Measurements from ENCODE around the gene CDC25B. TPM values are rescaled to one million over a fixed set of nuclear protein-coding genes. Genes with fewer than 3 reads are reported as not detected.
"Not testable (repeated sequence)": the region's sequence is repeated elsewhere in the genome, so short reads cannot be mapped to it uniquely, and the experiment has no call there.

Gene CDC25B
- total RNA-seq, 1 experiment from 2014 or later = 74.6 TPM

GRCh38 chr20:3785240-3786125 is 10.6 kb upstream of the CDC25B start:
- H3K36me3 ChIP-seq = peaks cover 40% of the 10 kb centered on the region
- H3K27me3 ChIP-seq (replicated peaks) = no peaks in the 10 kb centered on the region
- DNase-seq (ENCODE audit: low read depth in 1 of 2, low spot score in 2 of 2) = no peak
- no peaks in the 10 kb centered on the region; the same call in 1 of the 2 replicates for H3K9me3 ChIP-seq (replicated peaks)
- peaks cover 31% of the 10 kb centered on the region for H3K4me1 ChIP-seq (replicated peaks)
- peak overlapping the region; percentile 63 for H3K27ac ChIP-seq
- peak overlapping the region; percentile 57 for H3K4me3 ChIP-seq

- Histone ChIP-seq H3K4me3 (peak overlapping the region; percentile 57), H3K36me3 (peaks cover 40% of the 10 kb centered on the region), H3K9me3 (replicated peaks) (no peaks in the 10 kb centered on the region; the same call in 1 of the 2 replicates), H3K4me1 (replicated peaks) (peaks cover 26% of the 10 kb centered on the region), H3K27ac (peak overlapping the region; percentile 63), H3K27me3 (replicated peaks) (no peaks in the 10 kb centered on the region)
- peak; percentile 55 to 63 for DNase-seq (ENCODE audit: low read depth in 1 of 2, low spot score in 2 of 2)
These were observed 10.0 kb upstream of the CDC25B start for GRCh38 chr20:3786126-3786484.

- Histone ChIP-seq H3K27me3 (replicated peaks) (no peaks in the 10 kb centered on the region), H3K4me3 (peak within 1 kb of the TSS; percentile 57), H3K36me3 (peaks cover 37% of the 10 kb centered on the region), H3K9me3 (replicated peaks) (no peaks in the 10 kb centered on the region; the same call in 1 of the 2 replicates), H3K4me1 (replicated peaks) (peaks cover 25% of the 10 kb centered on the region), H3K27ac (peak within 1 kb of the TSS; percentile 63)
- DNase-seq (ENCODE audit: low read depth in 1 of 2, low spot score in 2 of 2) = peak; percentile 64 to 87
These were observed 9.3 kb upstream of the CDC25B start, which contains the start of gene CENPB for GRCh38 chr20:3786665-3787323. CENPB (minus strand) TSS chr20:3786740; CDS start chr20:3786483, 257 bp downstream.

GRCh38 chr20:3787324-3788014 is 8.6 kb upstream of the CDC25B start:
- Histone ChIP-seq H3K4me1 (replicated peaks) (peaks cover 25% of the 10 kb centered on the region), H3K4me3 (peak overlapping the region; percentile 57), H3K27ac (no peak overlapping the region), H3K9me3 (replicated peaks) (no peaks in the 10 kb centered on the region; the same call in 1 of the 2 replicates), H3K27me3 (replicated peaks) (no peaks in the 10 kb centered on the region), H3K36me3 (peaks cover 32% of the 10 kb centered on the region)
- no peak for DNase-seq (ENCODE audit: low read depth in 1 of 2, low spot score in 2 of 2)

GRCh38 chr20:3788685-3789155 is 7.4 kb upstream of the CDC25B start:
- Histone ChIP-seq H3K27ac (no peak overlapping the region), H3K4me3 (no peak overlapping the region), H3K27me3 (replicated peaks) (no peaks in the 10 kb centered on the region), H3K4me1 (replicated peaks) (peaks cover 25% of the 10 kb centered on the region), H3K9me3 (replicated peaks) (no peaks in the 10 kb centered on the region; the same call in 1 of the 2 replicates), H3K36me3 (peaks cover 21% of the 10 kb centered on the region)
- DNase-seq (ENCODE audit: low read depth in 1 of 2, low spot score in 2 of 2) = no peak

GRCh38 chr20:3789201-3789600 is 6.9 kb upstream of the CDC25B start:
- H3K27ac ChIP-seq; H3K9me3 ChIP-seq (replicated peaks); H3K27me3 ChIP-seq (replicated peaks); DNase-seq (ENCODE audit: low read depth in 1 of 2, low spot score in 2 of 2); H3K4me3 ChIP-seq: not testable (repeated sequence)
- Histone ChIP-seq H3K4me1 (replicated peaks) (peaks cover 25% of the 10 kb centered on the region), H3K36me3 (peaks cover 20% of the 10 kb centered on the region)

GRCh38 chr20:3794168-3794567 is 1.9 kb upstream of the CDC25B start:
- H3K27ac ChIP-seq; DNase-seq (ENCODE audit: low read depth in 1 of 2, low spot score in 2 of 2); H3K9me3 ChIP-seq (replicated peaks); H3K4me3 ChIP-seq; H3K27me3 ChIP-seq (replicated peaks): not testable (repeated sequence)
- peaks cover 29% of the 10 kb centered on the region for H3K36me3 ChIP-seq
- peaks cover 36% of the 10 kb centered on the region for H3K4me1 ChIP-seq (replicated peaks)

- Histone ChIP-seq H3K4me3 (peak overlapping the region; percentile 56), H3K27ac (peak overlapping the region; percentile 97; the same call in 1 of the 2 replicates), H3K27me3 (replicated peaks) (no peaks in the 10 kb centered on the region), H3K36me3 (peaks cover 36% of the 10 kb centered on the region), H3K9me3 (replicated peaks) (no peaks in the 10 kb centered on the region), H3K4me1 (replicated peaks) (peaks cover 37% of the 10 kb centered on the region)
- DNase-seq (ENCODE audit: low read depth in 1 of 2, low spot score in 2 of 2) = peak in 1 of 2 experiments; percentile 40
These were observed 1.2 kb upstream of the CDC25B start for GRCh38 chr20:3794701-3795420.

- peaks cover 54% of the 10 kb centered on the region for H3K36me3 ChIP-seq
- H3K4me1 ChIP-seq (replicated peaks) = peaks cover 37% of the 10 kb centered on the region
- H3K27ac ChIP-seq = peak overlapping the region; percentile 76
- H3K27me3 ChIP-seq (replicated peaks) = no peaks in the 10 kb centered on the region
- DNase-seq (ENCODE audit: low read depth in 1 of 2, low spot score in 2 of 2) = peak in 1 of 2 experiments; percentile 43
- peak overlapping the region; percentile 56 for H3K4me3 ChIP-seq
- no peaks in the 10 kb centered on the region for H3K9me3 ChIP-seq (replicated peaks)
These were observed 541 bp downstream of the CDC25B start for GRCh38 chr20:3796477-3797225.

GRCh38 chr20:3797226-3797545 is 1.1 kb downstream of the CDC25B start:
- H3K36me3 ChIP-seq = peaks cover 59% of the 10 kb centered on the region
- H3K9me3 ChIP-seq (replicated peaks) = no peaks in the 10 kb centered on the region
- peaks cover 37% of the 10 kb centered on the region for H3K4me1 ChIP-seq (replicated peaks)
- H3K27ac ChIP-seq = peak overlapping the region; percentile 76
- peak overlapping the region; percentile 56 for H3K4me3 ChIP-seq
- H3K27me3 ChIP-seq (replicated peaks) = no peaks in the 10 kb centered on the region
- no peak for DNase-seq (ENCODE audit: low read depth in 1 of 2, low spot score in 2 of 2)

GRCh38 chr20:3797592-3798372 is 1.7 kb downstream of the CDC25B start:
- Histone ChIP-seq H3K4me3 (peak overlapping the region; percentile 56), H3K36me3 (peaks cover 65% of the 10 kb centered on the region), H3K27ac (peak overlapping the region; percentile 76), H3K4me1 (replicated peaks) (peaks cover 37% of the 10 kb centered on the region), H3K27me3 (replicated peaks) (no peaks in the 10 kb centered on the region), H3K9me3 (replicated peaks) (no peaks in the 10 kb centered on the region)
- DNase-seq (ENCODE audit: low read depth in 1 of 2, low spot score in 2 of 2) = peak in 1 of 2 experiments; percentile 62

GRCh38 chr20:3798373-3798768 is 2.3 kb downstream of the CDC25B start:
- H3K4me1 ChIP-seq (replicated peaks) = peaks cover 37% of the 10 kb centered on the region
- DNase-seq (ENCODE audit: low read depth in 1 of 2, low spot score in 2 of 2) = no peak
- H3K27me3 ChIP-seq (replicated peaks) = no peaks in the 10 kb centered on the region
- no peak overlapping the region for H3K27ac ChIP-seq
- H3K4me3 ChIP-seq = no peak overlapping the region
- no peaks in the 10 kb centered on the region for H3K9me3 ChIP-seq (replicated peaks)
- peaks cover 71% of the 10 kb centered on the region for H3K36me3 ChIP-seq
